HCT116 (cell line): ENCODE measurements around the gene ADGRG1.

Experiments
- EZH2 ChIP-seq: fragments of 200-600 bp; sonication (generic); IDR thresholded peaks from 2 replicates; pipeline ENCODE4 v1.6.1; 2017; ENCODE audit warnings: antibody characterized with exemption, mixed run types
- EZH2phosphoT487 ChIP-seq: fragments of 200-600 bp; IDR thresholded peaks from 2 replicates; pipeline ENCODE4 v1.6.1; 2018; ENCODE audit warnings: antibody characterized with exemption, borderline replicate concordance
- JUND ChIP-seq: IDR thresholded peaks from 2 replicates; pipeline ENCODE4 v1.6.1; 2012
- POLR2A ChIP-seq: IDR thresholded peaks from 2 replicates; pipeline ENCODE4 v1.7.0; 2011; ENCODE audit warnings: borderline replicate concordance; ENCODE audit not compliant: insufficient read depth, insufficient read length; ENCODE audit errors: extremely low read depth
- POLR2AphosphoS5 ChIP-seq: IDR thresholded peaks from 2 replicates; pipeline ENCODE4 v1.6.1; 2011; ENCODE audit warnings: mild to moderate bottlenecking, low read depth, low read length, moderate library complexity
- SIN3A ChIP-seq: IDR thresholded peaks from 2 replicates; pipeline ENCODE4 v1.6.1; 2012; ENCODE audit warnings: low read depth
- SP1 ChIP-seq: IDR thresholded peaks from 2 replicates; pipeline ENCODE4 v1.6.1; 2012; ENCODE audit warnings: low read depth
- YY1 ChIP-seq: IDR thresholded peaks from 2 replicates; pipeline ENCODE4 v1.6.1; 2011; ENCODE audit warnings: low read length, low read depth, moderate library complexity, mild to moderate bottlenecking; ENCODE audit not compliant: insufficient replicate concordance; ENCODE audit errors: extremely low read depth
- ZNF274 ChIP-seq: fragments of 200-500 bp; sonication (Bioruptor generic); IDR thresholded peaks from 2 replicates; pipeline ENCODE4 v1.6.1; 2014; ENCODE audit warnings: mild to moderate bottlenecking, low read depth, low read length, inconsistent platforms
- TF ChIP-seq, protein P1 (sequence below), 3 experiments: fragments of 200-600 bp in 1 of 3; sonication (generic) in 1 of 3; IDR thresholded peaks in 2 of 3; conservative IDR thresholded peaks in 1 of 3; 2 replicates each; pipeline ENCODE4 v1.5.1; 2012 to 2017; ENCODE audit warnings: low read depth in 2 of 3, low read length in 2 of 3, antibody characterized with exemption in 1 of 3, borderline replicate concordance in 1 of 3, control low read depth in 1 of 3, mild to moderate bottlenecking in 1 of 3, mixed read lengths in 1 of 3, mixed run types in 1 of 3, moderate library complexity in 1 of 3; ENCODE audit not compliant: insufficient read depth in 1 of 3
- TF ChIP-seq, protein P2 (sequence below): IDR thresholded peaks from 2 replicates; pipeline ENCODE4 v1.6.1; 2012
- TF ChIP-seq, protein P3 (sequence below): IDR thresholded peaks from 2 replicates; pipeline ENCODE4 v1.6.1; 2012; ENCODE audit warnings: low read depth
- TF ChIP-seq, protein P4 (sequence below): IDR thresholded peaks from 2 replicates; pipeline ENCODE4 v1.6.1; 2012

DNA sequence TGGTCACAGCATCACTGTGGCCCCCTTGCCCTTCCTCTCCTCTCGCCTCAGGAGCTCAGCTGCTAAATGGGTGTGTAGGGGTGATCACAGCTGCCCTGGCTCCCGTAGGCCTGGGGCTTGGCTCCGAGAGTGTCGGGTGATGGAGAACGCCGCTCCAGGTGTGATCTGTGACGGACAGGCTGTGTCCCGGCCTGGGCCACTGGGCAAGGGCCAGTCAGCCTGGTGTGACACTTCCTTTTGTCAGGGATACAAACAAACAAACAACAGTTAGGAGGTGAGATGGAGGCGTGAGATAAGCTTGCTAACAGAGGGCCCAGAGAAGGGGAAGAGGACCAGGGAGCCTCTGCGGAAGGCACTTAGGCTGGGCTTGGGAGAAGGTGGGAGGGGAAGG is 2.0 kb downstream of the ADGRG1 start:
- TF ChIP-seq, protein P1, sequence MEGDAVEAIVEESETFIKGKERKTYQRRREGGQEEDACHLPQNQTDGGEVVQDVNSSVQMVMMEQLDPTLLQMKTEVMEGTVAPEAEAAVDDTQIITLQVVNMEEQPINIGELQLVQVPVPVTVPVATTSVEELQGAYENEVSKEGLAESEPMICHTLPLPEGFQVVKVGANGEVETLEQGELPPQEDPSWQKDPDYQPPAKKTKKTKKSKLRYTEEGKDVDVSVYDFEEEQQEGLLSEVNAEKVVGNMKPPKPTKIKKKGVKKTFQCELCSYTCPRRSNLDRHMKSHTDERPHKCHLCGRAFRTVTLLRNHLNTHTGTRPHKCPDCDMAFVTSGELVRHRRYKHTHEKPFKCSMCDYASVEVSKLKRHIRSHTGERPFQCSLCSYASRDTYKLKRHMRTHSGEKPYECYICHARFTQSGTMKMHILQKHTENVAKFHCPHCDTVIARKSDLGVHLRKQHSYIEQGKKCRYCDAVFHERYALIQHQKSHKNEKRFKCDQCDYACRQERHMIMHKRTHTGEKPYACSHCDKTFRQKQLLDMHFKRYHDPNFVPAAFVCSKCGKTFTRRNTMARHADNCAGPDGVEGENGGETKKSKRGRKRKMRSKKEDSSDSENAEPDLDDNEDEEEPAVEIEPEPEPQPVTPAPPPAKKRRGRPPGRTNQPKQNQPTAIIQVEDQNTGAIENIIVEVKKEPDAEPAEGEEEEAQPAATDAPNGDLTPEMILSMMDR (IDR thresholded peaks at IDR 0.05 in 2 of 3, conservative IDR thresholded peaks at IDR 0.05 in 1 of 3; ENCODE audit: borderline replicate concordance in 1 of 3, insufficient read depth in 1 of 3, low read depth in 2 of 3, low read length in 2 of 3), result no peak
- TF ChIP-seq EZH2, result no peak
- no peak for TF ChIP-seq POLR2A
- no peak for TF ChIP-seq POLR2AphosphoS5
- TF ChIP-seq, protein P2, sequence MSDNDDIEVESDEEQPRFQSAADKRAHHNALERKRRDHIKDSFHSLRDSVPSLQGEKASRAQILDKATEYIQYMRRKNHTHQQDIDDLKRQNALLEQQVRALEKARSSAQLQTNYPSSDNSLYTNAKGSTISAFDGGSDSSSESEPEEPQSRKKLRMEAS, result no peak
- TF ChIP-seq, protein P3, sequence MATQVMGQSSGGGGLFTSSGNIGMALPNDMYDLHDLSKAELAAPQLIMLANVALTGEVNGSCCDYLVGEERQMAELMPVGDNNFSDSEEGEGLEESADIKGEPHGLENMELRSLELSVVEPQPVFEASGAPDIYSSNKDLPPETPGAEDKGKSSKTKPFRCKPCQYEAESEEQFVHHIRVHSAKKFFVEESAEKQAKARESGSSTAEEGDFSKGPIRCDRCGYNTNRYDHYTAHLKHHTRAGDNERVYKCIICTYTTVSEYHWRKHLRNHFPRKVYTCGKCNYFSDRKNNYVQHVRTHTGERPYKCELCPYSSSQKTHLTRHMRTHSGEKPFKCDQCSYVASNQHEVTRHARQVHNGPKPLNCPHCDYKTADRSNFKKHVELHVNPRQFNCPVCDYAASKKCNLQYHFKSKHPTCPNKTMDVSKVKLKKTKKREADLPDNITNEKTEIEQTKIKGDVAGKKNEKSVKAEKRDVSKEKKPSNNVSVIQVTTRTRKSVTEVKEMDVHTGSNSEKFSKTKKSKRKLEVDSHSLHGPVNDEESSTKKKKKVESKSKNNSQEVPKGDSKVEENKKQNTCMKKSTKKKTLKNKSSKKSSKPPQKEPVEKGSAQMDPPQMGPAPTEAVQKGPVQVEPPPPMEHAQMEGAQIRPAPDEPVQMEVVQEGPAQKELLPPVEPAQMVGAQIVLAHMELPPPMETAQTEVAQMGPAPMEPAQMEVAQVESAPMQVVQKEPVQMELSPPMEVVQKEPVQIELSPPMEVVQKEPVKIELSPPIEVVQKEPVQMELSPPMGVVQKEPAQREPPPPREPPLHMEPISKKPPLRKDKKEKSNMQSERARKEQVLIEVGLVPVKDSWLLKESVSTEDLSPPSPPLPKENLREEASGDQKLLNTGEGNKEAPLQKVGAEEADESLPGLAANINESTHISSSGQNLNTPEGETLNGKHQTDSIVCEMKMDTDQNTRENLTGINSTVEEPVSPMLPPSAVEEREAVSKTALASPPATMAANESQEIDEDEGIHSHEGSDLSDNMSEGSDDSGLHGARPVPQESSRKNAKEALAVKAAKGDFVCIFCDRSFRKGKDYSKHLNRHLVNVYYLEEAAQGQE, result no peak
- no peak for TF ChIP-seq JUND
- TF ChIP-seq YY1, result no peak
- no peak for TF ChIP-seq EZH2phosphoT487
- TF ChIP-seq ZNF274, result no peak
- TF ChIP-seq, protein P4, sequence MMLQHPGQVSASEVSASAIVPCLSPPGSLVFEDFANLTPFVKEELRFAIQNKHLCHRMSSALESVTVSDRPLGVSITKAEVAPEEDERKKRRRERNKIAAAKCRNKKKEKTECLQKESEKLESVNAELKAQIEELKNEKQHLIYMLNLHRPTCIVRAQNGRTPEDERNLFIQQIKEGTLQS, result no peak
- no peak for TF ChIP-seq SP1
- no peak for TF ChIP-seq SIN3A
